Right ventricle myocardium inferior (tissue), 1 donor: ENCODE data around the gene KCNK6. TPM values are rescaled to one million over a fixed set of nuclear protein-coding genes. Genes with fewer than 3 reads are reported as not detected.
A peak's percentile ranks its signal among the peaks of the same experiment; 100 is the strongest.

Experiments used
- ATAC-seq: fragments of 200-7000 bp; cut with Tn5 transposase; one replicate; pipeline ENCODE4 v1.9.1; 2020; ENCODE audit warnings: mild to moderate bottlenecking, moderate library complexity
- DNase-seq: peaks from one replicate; pipeline ENCODE4 v3.0.0; 2021; ENCODE audit errors: missing footprints
- intact Hi-C: fragments of 100-400 bp; cut with DNase I; formaldehyde crosslinking; loops from one replicate; pipeline ENCODE4 v1.11.0; 2022
- total RNA-seq: library from RNA; stranded (reverse); fragmentation: NEBNext Ultra II Directional; extraction: Animal tissue kit (Norgen Biotek cat#: 25700); gene quantifications from one replicate; pipeline ENCODE4 v1.2.1, GENCODE V29; 2021
- donor health status: DM: no; HTN: yes; CAD: no; lungs with severe emphysema.

Gene KCNK6
- total RNA-seq, 1 donor from 2014 or later, result 7.2 TPM

DNA sequence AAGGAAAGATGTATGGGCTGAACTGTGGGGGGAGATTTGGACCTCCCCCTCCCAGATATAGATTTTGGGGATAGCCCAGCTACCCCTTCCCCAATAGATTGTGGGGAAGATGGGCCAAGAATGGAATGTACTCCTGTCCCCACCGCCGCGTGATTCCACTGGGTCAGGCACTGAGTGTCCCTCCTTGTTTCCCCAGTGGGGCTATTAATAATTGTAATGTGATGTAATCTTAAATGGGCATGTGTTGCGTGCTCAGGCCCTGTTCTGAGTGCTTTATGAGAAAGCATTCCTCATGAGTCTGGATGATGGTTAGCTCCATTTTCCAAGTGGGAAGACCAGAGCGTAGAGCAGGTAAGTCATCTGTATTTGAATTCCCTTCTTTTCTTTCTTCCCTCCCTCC lies 56.1 kb downstream of the KCNK6 start:
- ATAC-seq, result peak; percentile 30
- peak; percentile 54 for DNase-seq
- intact Hi-C loops, result loop anchor here (2.0 kb wide), 1 partner anchor 27 kb away; the partner anchor contains the start of gene FAM98C

DNA sequence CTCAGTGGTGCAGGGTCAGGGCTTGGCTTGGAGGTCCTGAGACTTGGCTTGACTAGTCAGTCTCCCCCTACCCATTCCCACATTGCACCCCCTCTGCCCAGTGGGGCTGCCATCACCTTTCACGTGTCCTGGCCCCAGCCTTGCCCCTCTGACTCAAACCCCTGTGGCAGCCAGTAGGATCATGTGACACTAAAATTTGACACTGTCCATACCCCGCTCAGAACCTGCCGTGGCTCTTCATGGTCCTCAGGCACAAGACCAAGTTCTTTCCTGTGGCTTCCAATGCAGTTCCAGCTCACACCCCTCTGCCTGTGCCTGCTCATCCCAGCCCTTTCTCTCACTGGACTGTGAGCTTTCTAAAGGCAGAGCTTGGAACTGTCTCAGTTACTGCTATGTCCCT lies 56.9 kb downstream of the KCNK6 start:
- intact Hi-C loops, result no loop called here
- ATAC-seq (no peak), DNase-seq (peak; percentile 34)

DNA sequence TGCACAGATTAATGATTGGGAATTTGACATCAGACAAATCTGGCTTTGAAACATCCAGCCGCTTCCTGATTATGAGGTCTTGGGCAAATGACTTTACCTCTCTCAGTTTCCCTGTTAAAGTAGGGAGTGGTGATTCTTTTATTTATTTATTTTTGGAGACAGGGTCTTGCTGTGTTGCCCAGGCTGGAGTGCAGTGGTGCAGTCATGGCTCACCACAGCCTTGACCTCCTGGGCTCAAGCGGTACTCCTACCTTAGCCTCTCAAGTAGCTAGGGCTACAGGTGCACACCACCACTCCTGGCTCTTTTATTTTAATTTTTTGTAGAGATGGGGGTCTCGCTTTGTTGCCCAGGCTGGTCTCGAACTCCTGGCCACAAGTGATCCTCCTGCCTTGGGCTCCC lies 57.4 kb downstream of the KCNK6 start:
- DNase-seq (peak; percentile 8), ATAC-seq (no peak)
- intact Hi-C loops, result no loop called here

DNA sequence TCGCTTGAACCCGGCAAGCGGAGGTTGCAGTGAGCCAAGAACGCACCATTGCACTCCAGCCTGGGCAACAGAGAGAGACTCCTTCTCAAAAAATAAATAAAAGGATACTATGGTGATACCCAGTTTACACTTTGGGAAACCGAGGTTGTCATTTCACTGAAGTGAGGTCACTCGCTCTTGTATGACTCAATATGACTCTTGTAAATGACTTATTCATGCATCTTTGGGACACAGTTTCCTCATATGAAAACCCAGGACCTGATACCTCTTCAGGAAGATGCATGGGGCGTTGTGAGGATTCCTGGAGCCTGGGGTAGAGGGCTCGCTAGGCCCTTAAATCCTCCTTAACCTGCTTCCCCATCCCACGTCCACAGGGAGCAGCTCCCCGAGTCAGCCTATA lies 59.2 kb downstream of the KCNK6 start:
- no peak for ATAC-seq
- intact Hi-C loops, result no loop called here
- DNase-seq, result no peak

DNA sequence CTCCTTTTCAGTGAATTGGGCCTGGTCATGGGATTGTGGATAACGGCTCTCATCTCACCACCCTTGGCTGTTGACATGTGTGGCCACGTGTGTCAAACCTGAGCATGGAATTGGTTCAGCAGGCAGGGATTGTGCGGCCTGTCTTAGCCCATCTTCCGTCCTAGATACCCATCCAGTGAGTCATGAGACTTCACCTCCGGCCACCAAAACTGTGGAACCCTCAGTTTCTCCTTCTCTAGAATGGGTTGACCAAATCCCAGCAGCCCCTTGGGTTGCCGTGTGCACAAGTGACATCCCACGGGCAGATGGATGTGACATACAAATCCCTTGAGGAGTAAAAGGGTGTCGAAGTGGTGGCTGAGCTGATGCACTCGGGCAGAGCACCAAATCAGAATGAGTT lies 61.5 kb downstream of the KCNK6 start:
- DNase-seq (no peak), ATAC-seq (no peak)
- intact Hi-C loops, result no loop called here

Other genes with a start within 250 kb of the KCNK6 start
- gene DPF1, start 95.6 kb upstream of the KCNK6 start, total RNA-seq, result 0.11 TPM
- 35.9 TPM for gene PPP1R14A, start 63.5 kb upstream of the KCNK6 start, total RNA-seq
- 9.1 TPM for gene SPINT2, start 55.3 kb upstream of the KCNK6 start, total RNA-seq
- 6.7 TPM for gene C19orf33, start 15.6 kb upstream of the KCNK6 start, total RNA-seq
- gene YIF1B, start 3.9 kb upstream of the KCNK6 start, total RNA-seq, result 34.7 TPM
- gene CATSPERG, start 16.0 kb downstream of the KCNK6 start, total RNA-seq, result 0.84 TPM
- 280 TPM for gene PSMD8, start 54.7 kb downstream of the KCNK6 start, total RNA-seq
- gene GGN, start 68.2 kb downstream of the KCNK6 start, total RNA-seq, result not detected
- gene SPRED3, start 68.9 kb downstream of the KCNK6 start, total RNA-seq, result 0.16 TPM
- gene FAM98C, start 83.2 kb downstream of the KCNK6 start, total RNA-seq, result 15.1 TPM
- 1.7 TPM for gene RASGRP4, start 106.4 kb downstream of the KCNK6 start, total RNA-seq
- 0.81 TPM for gene RYR1, start 113.8 kb downstream of the KCNK6 start, total RNA-seq